MCF 10A (cell line): ENCODE results near the gene C19orf18. TPM values are rescaled to one million over a fixed set of nuclear protein-coding genes. Genes with fewer than 3 reads are reported as not detected.

Source experiments
- BruUV-seq: library from RNA; stranded (reverse); fragments of 400-500 nt; replicated peaks from 2 replicates; lab custom pipeline; 2021; lab: Mats Ljungman, UMichigan
- CTCF ChIA-PET: fragments of 300-600 bp; sonication (Branson Sonifier 250); formaldehyde crosslinking; extraction: SDS; loops from one replicate; lab custom pipeline; 2021; ENCODE audit warnings: antibody characterized with exemption, inconsistent platforms; lab: Yijun Ruan, JAX
- POLR2A ChIA-PET: fragments of 300-600, 350-650 bp; sonication (Branson Sonifier 250); formaldehyde crosslinking; extraction: SDS; loops from one replicate; lab custom pipeline; 2020; ENCODE audit warnings: antibody characterized with exemption, inconsistent platforms; lab: Yijun Ruan, JAX
- DNase-seq: peaks from one replicate; pipeline ENCODE4 v3.0.0-alpha.2; 2018; ENCODE audit not compliant: unreplicated experiment
- H3K27ac Mint-ChIP-seq: one replicate; pipeline ENCODE4 v1.8.0; 2022; ENCODE audit warnings: mild to moderate bottlenecking, low read depth, mixed read lengths; ENCODE audit not compliant: unreplicated experiment
- H3K27me3 Mint-ChIP-seq: one replicate; pipeline ENCODE4 v1.8.0; 2022; ENCODE audit warnings: mixed read lengths; ENCODE audit not compliant: insufficient read depth, unreplicated experiment
- H3K36me3 Mint-ChIP-seq: one replicate; pipeline ENCODE4 v1.8.0; 2022; ENCODE audit warnings: mild to moderate bottlenecking, moderate library complexity, mixed read lengths; ENCODE audit not compliant: insufficient read depth, unreplicated experiment
- H3K4me1 Mint-ChIP-seq: one replicate; pipeline ENCODE4 v1.8.0; 2022; ENCODE audit warnings: mixed read lengths; ENCODE audit not compliant: insufficient read depth, unreplicated experiment
- H3K4me3 Mint-ChIP-seq: one replicate; pipeline ENCODE4 v1.8.0; 2022; ENCODE audit warnings: mild to moderate bottlenecking, moderate library complexity, mixed read lengths; ENCODE audit not compliant: unreplicated experiment
- H3K9me3 Mint-ChIP-seq: one replicate; pipeline ENCODE4 v1.8.0; 2022; ENCODE audit warnings: mixed read lengths; ENCODE audit not compliant: unreplicated experiment
- CTCF ChIP-seq: fragments of 200-600 bp; IDR thresholded peaks from one replicate; pipeline ENCODE4 v1.8.0; 2022; ENCODE audit warnings: antibody characterized with exemption, mild to moderate bottlenecking; ENCODE audit not compliant: unreplicated experiment
- intact Hi-C: fragments of 100-400 bp; cut with micrococcal nuclease; formaldehyde crosslinking; loops from 2 replicates; pipeline ENCODE4 v1.14.1; 2022
- total RNA-seq: library from RNA; stranded (reverse); gene quantifications from 2 replicates; pipeline ENCODE4 v1.2.3, GENCODE V29; 2022

C19orf18 gene
- total RNA-seq, 1 experiment from 2014 or later = not detected

DNA sequence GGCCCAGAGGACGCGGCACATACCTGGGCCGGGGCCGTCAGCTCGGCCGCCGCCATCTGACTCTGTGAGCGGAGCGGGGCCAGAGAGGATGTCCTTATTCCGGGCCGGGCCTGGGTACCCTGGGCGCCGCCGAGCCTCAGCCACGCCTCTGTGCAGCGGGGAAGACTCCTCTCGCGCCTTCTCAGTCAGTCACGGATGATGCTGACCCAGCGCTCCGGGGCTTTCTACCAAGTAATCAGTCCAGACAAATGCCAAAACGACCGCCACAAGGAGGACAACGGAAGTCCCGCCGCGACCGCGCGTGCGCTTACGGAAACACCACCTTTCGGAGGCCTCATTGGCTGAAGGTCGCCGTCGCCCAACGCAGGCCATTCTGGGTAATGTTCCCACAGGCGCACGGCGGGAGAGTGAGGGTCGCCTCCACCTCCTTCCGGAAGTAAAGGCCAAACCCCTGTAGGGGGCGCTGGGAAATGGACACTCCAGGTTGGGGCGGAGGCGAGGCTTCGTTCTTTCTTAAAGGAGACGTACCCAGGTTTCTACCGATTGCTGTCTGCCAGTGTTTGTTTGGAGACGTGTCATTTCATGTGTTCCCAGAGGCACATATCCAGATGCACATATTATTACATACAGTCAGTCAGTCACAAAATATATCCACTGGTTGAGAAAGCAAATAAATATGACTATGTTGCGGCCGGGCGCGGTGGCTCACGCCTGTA is 26.8 kb downstream of the C19orf18 start, which contains the start of gene ZNF256:
TSS of gene ZNF256 (minus strand) at position 288 of the 716 bp plus-strand sequence. CDS start at position 56, 232 bp downstream.
- Mint-ChIP-seq H3K4me3 (peak within 1 kb of the TSS; percentile 59), H3K4me1 (no peaks in the 10 kb centered on the region), H3K36me3 (no peaks in the 10 kb centered on the region), H3K27me3 (no peaks in the 10 kb centered on the region), H3K9me3 (peaks cover 32% of the 10 kb centered on the region), H3K27ac (no peak within 1 kb of the TSS)
- DNase-seq = no peak
- intact Hi-C loops = no loop called here
- ChIA-PET CTCF (no interaction called here), POLR2A (interaction anchor here (0.6 kb wide), 1 partner anchor 12 kb away, joined by 3 read pairs; the partner anchor contains the start of gene ZNF418)
- no peak for TF ChIP-seq CTCF
- BruUV-seq = no TSS peak

- BruUV-seq = TSS peak; percentile 49
- ChIA-PET CTCF (no interaction called here), POLR2A (no interaction called here)
- no peak for DNase-seq
- no peak for TF ChIP-seq CTCF
- no peaks in the 10 kb centered on the region for H3K27me3 Mint-ChIP-seq
- H3K4me3 Mint-ChIP-seq = peak overlapping the region; percentile 59
- H3K9me3 Mint-ChIP-seq = peaks cover 37% of the 10 kb centered on the region
- intact Hi-C loops = no loop called here
- H3K27ac Mint-ChIP-seq = no peak overlapping the region
- no peaks in the 10 kb centered on the region for H3K36me3 Mint-ChIP-seq
- H3K4me1 Mint-ChIP-seq = no peaks in the 10 kb centered on the region
These were observed 27.3 kb downstream of the C19orf18 start for GRCh38 chr19:57947088-57947418.

DNA sequence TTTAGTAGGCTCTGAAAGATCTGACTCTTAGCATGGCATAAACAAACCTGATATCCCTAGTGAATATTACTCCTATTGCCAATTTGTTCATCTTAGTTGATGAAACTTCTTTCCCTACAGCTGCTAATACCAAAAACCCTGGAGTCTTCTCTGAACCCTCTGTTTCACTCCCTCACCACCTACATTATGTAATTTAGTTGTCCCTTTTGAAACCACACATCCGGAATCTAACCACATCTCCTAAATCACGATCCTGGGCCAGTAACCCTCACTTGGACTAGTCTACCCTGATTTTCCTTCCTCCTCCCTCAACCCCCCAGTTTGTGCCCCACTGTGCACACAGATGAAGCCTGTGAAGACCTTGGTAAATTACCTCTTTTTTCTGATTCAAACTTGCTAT is 28.0 kb downstream of the C19orf18 start:
- peaks cover 42% of the 10 kb centered on the region for H3K9me3 Mint-ChIP-seq

More for the DNA sequence above, 28.0 kb downstream of the C19orf18 start:
- H3K27me3 Mint-ChIP-seq = no peaks in the 10 kb centered on the region
- intact Hi-C loops = no loop called here
- ChIA-PET CTCF (interaction anchor here (0.6 kb wide), 1 partner anchor 441 kb away, joined by 3 read pairs; no protein-coding TSS in a partner anchor), POLR2A (interaction anchor here (0.8 kb wide), 2 partner anchors 30 to 173 kb away, joined by 3 read pairs; partner anchors contain the start of gene ZNF417)
- DNase-seq = no peak
- H3K4me1 Mint-ChIP-seq = no peaks in the 10 kb centered on the region
- no TSS peak for BruUV-seq
- no peak overlapping the region for H3K27ac Mint-ChIP-seq
- H3K4me3 Mint-ChIP-seq = no peak overlapping the region
- no peak for TF ChIP-seq CTCF
- H3K36me3 Mint-ChIP-seq = no peaks in the 10 kb centered on the region
